Lower lobe of right lung (tissue), 2 donors: ENCODE results near the gene RGS6. TPM values are rescaled to one million over a fixed set of nuclear protein-coding genes. Genes with fewer than 3 reads are reported as not detected.

Experiments used
- ATAC-seq, 2 donors: fragments of 200-7000 bp; cut with Tn5 transposase; one replicate each; pipeline ENCODE4 v1.9.1; 2020 to 2022; ENCODE audit warnings: mild to moderate bottlenecking in 2 of 2, moderate library complexity in 2 of 2
- DNase-seq: peaks from one replicate; pipeline ENCODE4 v3.0.0-alpha.2; 2020
- H3K27ac ChIP-seq: fragments of 200-600 bp; one replicate; pipeline ENCODE4 v1.8.0; 2022
- H3K27me3 ChIP-seq: fragments of 200-600 bp; one replicate; pipeline ENCODE4 v1.8.0; 2022; ENCODE audit warnings: low read depth
- H3K36me3 ChIP-seq: fragments of 200-600 bp; one replicate; pipeline ENCODE4 v1.8.0; 2022; ENCODE audit warnings: mild to moderate bottlenecking
- H3K4me1 ChIP-seq: fragments of 200-600 bp; one replicate; pipeline ENCODE4 v1.8.0; 2022
- H3K4me3 ChIP-seq: fragments of 200-600 bp; one replicate; pipeline ENCODE4 v1.8.0; 2022; ENCODE audit warnings: mild to moderate bottlenecking
- H3K9me3 ChIP-seq: fragments of 200-600 bp; one replicate; pipeline ENCODE4 v1.8.0; 2022
- intact Hi-C: fragments of 100-400 bp; cut with DNase I; formaldehyde crosslinking; loops from one replicate; pipeline ENCODE4 v1.11.0; 2022
- total RNA-seq: library from RNA; stranded (reverse); fragmentation: NEBNext Ultra II Directional; extraction: Animal tissue kit (Norgen Biotek cat#: 25700); gene quantifications from one replicate; pipeline ENCODE4 v1.2.1, GENCODE V29; 2021
- TF ChIP-seq, protein P1 (sequence below): fragments of 200-600 bp; IDR thresholded peaks from one replicate; pipeline ENCODE4 v1.8.0; 2022; ENCODE audit warnings: antibody characterized with exemption, mild to moderate bottlenecking
- donor health status: DM: no; HTN: yes; CAD: no; lungs with severe emphysema.

RGS6 gene
- total RNA-seq, 1 donor from 2014 or later, result 2.5 TPM

- no peaks in the 10 kb centered on the region for H3K27me3 ChIP-seq
Observed at GRCh38 chr14:72089625-72090024, 157.4 kb downstream of the RGS6 start.

DNA sequence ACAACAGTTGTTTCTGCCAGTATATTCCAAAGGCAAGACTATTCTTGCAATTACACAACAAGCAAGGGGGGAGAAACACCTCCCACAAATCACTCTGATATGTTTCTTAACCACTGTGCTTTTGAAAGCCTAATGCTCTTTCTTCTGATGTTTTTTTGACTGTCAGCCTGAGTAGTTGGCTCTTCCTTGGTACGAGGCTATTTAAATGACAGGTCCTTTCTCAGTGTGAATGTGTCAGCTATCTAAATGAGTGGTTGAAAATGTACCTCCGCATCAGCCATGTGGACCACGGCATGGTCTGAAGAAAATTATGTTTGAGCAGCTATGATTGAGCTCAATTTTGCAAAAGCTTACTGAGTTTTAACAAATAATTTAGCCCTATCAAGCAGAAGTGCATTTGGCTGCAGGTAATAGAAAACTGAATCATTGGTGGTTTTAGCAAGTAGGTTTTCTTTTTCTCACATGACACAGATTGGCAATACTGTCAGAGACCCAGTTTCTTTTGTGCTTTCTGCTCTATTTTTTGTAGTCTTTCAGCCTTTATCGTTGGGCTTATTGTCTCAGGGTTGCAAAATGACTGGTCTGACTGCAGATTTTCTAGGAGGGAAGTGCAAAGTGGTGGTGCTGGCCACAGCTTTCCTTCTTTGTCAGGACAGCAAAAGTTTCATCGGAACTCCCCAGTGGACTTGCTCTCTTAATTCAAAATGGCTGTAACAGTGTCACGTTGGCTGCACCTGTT lies 162.8 kb downstream of the RGS6 start:
- no peaks in the 10 kb centered on the region for H3K27me3 ChIP-seq
- H3K27ac ChIP-seq, result no peak overlapping the region
- H3K9me3 ChIP-seq, result no peaks in the 10 kb centered on the region
- H3K36me3 ChIP-seq, result no peaks in the 10 kb centered on the region
- ATAC-seq (no peak), DNase-seq (no peak)
- intact Hi-C loops, result no loop called here
- no peaks in the 10 kb centered on the region for H3K4me1 ChIP-seq
- H3K4me3 ChIP-seq, result no peak overlapping the region
- TF ChIP-seq, protein P1, sequence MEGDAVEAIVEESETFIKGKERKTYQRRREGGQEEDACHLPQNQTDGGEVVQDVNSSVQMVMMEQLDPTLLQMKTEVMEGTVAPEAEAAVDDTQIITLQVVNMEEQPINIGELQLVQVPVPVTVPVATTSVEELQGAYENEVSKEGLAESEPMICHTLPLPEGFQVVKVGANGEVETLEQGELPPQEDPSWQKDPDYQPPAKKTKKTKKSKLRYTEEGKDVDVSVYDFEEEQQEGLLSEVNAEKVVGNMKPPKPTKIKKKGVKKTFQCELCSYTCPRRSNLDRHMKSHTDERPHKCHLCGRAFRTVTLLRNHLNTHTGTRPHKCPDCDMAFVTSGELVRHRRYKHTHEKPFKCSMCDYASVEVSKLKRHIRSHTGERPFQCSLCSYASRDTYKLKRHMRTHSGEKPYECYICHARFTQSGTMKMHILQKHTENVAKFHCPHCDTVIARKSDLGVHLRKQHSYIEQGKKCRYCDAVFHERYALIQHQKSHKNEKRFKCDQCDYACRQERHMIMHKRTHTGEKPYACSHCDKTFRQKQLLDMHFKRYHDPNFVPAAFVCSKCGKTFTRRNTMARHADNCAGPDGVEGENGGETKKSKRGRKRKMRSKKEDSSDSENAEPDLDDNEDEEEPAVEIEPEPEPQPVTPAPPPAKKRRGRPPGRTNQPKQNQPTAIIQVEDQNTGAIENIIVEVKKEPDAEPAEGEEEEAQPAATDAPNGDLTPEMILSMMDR, result no peak

More at GRCh38 chr14:72089625-72090024, 157.4 kb downstream of the RGS6 start:
- ATAC-seq (no peak), DNase-seq (no peak)
- TF ChIP-seq, protein P1, result no peak
- Histone ChIP-seq H3K9me3 (no peaks in the 10 kb centered on the region), H3K4me1 (no peaks in the 10 kb centered on the region), H3K27ac (no peak overlapping the region), H3K4me3 (no peak overlapping the region), H3K36me3 (no peaks in the 10 kb centered on the region)
- intact Hi-C loops, result no loop called here

DNA sequence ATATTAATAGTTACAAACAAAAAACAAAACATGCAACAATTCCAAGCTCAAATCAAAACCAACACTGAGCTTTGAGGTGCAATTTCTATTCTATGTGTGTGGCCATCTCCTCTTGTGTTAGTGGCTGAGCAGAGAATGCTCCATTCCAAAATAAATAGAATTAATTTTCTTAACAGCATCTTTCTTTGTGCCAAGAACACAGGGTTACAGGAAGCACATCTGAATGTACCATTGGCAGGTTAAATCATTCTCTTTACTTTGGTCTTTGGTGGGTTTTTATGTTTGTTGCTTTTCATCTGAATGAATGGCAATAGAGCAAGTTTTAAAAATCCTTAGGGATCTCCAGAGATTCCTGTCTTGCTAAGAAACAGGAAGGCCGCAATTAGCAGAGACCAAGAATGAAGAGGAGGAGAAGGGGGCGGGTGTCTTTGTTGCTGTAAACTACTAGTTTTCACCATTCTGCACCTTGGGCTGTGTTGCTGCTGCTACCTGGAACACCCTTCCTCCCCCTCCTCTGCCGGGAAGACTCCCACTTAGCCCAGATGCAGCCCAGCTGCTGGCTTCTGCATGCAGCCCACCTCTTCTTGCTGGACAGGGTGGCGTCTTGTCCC lies 165.0 kb downstream of the RGS6 start:
- H3K36me3 ChIP-seq, result no peaks in the 10 kb centered on the region
- no peaks in the 10 kb centered on the region for H3K4me1 ChIP-seq
- TF ChIP-seq, protein P1, result no peak
- ATAC-seq (no peak), DNase-seq (no peak)
- H3K27ac ChIP-seq, result no peak overlapping the region
- no peaks in the 10 kb centered on the region for H3K9me3 ChIP-seq
- H3K4me3 ChIP-seq, result no peak overlapping the region
- intact Hi-C loops, result no loop called here
- H3K27me3 ChIP-seq, result no peaks in the 10 kb centered on the region

- intact Hi-C loops, result no loop called here
- no peak for DNase-seq
Observed at GRCh38 chr14:72098210-72098609, 166.0 kb downstream of the RGS6 start.

GRCh38 chr14:72099566-72099965 lies 167.3 kb downstream of the RGS6 start:
- Histone ChIP-seq H3K36me3 (no peaks in the 10 kb centered on the region), H3K4me1 (no peaks in the 10 kb centered on the region), H3K27ac (no peak overlapping the region), H3K9me3 (no peaks in the 10 kb centered on the region), H3K27me3 (no peaks in the 10 kb centered on the region), H3K4me3 (no peak overlapping the region)
- ATAC-seq (no peak), DNase-seq (no peak)
- TF ChIP-seq, protein P1, result no peak
- intact Hi-C loops, result no loop called here

More at GRCh38 chr14:72098210-72098609, 166.0 kb downstream of the RGS6 start:
- no peak for ATAC-seq
- no peaks in the 10 kb centered on the region for H3K27me3 ChIP-seq
- no peak overlapping the region for H3K27ac ChIP-seq
- no peak overlapping the region for H3K4me3 ChIP-seq
- no peaks in the 10 kb centered on the region for H3K9me3 ChIP-seq
- no peaks in the 10 kb centered on the region for H3K36me3 ChIP-seq
- H3K4me1 ChIP-seq, result no peaks in the 10 kb centered on the region
- TF ChIP-seq, protein P1, result no peak
